HepG2 (cell line): ENCODE measurements around the gene GOLGA6C. TPM values are rescaled to one million over a fixed set of nuclear protein-coding genes. Genes with fewer than 3 reads are reported as not detected.

Experiments used
- ATF7-NPFF ChIP-seq: sonication (generic); formaldehyde crosslinking; IDR thresholded peaks from 2 replicates; pipeline ENCODE4 v1.8.1; 2023; ENCODE audit warnings: mild to moderate bottlenecking, low read depth, missing genetic modification reagents, moderate library complexity
- BRCA1 ChIP-seq: sonication (generic); formaldehyde crosslinking; IDR thresholded peaks from 2 replicates; pipeline ENCODE4 v1.4.0; 2020; ENCODE audit warnings: missing genetic modification reagents
- CENPX ChIP-seq: sonication (generic); formaldehyde crosslinking; IDR thresholded peaks from 2 replicates; pipeline ENCODE4 v1.9.0; 2021; ENCODE audit warnings: mild to moderate bottlenecking, missing genetic modification reagents, moderate library complexity
- EHMT2 ChIP-seq: fragments of 200-600 bp; sonication (generic); IDR thresholded peaks from 2 replicates; pipeline ENCODE4 v1.7.0; 2017; ENCODE audit warnings: antibody characterized with exemption, low read depth, low read length, borderline replicate concordance
- HNF4A ChIP-seq: sonication (generic); formaldehyde crosslinking; IDR thresholded peaks from 2 replicates; pipeline ENCODE4 v1.4.0; 2020; ENCODE audit warnings: missing genetic modification reagents
- KDM3A ChIP-seq: IDR thresholded peaks from 2 replicates; pipeline ENCODE4 v1.6.1; 2018; ENCODE audit warnings: low read depth, missing compliant biosample characterization
- NR2F1 ChIP-seq, 2 experiments: fragments of 450-650 bp in 1 of 2; formaldehyde crosslinking in 1 of 2; IDR thresholded peaks; 2 replicates each; pipeline versions ENCODE4 v1.5.0 to v1.6.1; 2016 to 2020; ENCODE audit warnings: mild to moderate bottlenecking in 1 of 2, missing compliant biosample characterization in 1 of 2, missing genetic modification reagents in 1 of 2, moderate library complexity in 1 of 2
- POLR2AphosphoS2 ChIP-seq: IDR thresholded peaks from 2 replicates; pipeline ENCODE4 v1.6.1; 2011; ENCODE audit warnings: low read depth, low read length, improper control_type of control experiment
- RARA ChIP-seq: IDR thresholded peaks from 2 replicates; pipeline ENCODE4 v1.6.1; 2016; ENCODE audit warnings: missing genetic modification reagents, missing compliant biosample characterization
- SRF ChIP-seq: IDR thresholded peaks from 2 replicates; pipeline ENCODE4 v1.6.1; 2011; ENCODE audit warnings: mild to moderate bottlenecking, low read depth, low read length, moderate library complexity
- TEAD3 ChIP-seq: optimal IDR thresholded peaks from 2 replicates; pipeline ENCODE3; 2016; ENCODE audit warnings: borderline replicate concordance
- ZBTB1 ChIP-seq: sonication (generic); formaldehyde crosslinking; IDR thresholded peaks from 2 replicates; pipeline ENCODE4 v1.4.0; 2020; ENCODE audit warnings: missing genetic modification reagents, borderline replicate concordance
- ZC3H4 ChIP-seq: sonication (generic); formaldehyde crosslinking; IDR thresholded peaks from 2 replicates; pipeline ENCODE4 v1.4.0; 2020; ENCODE audit warnings: missing genetic modification reagents, borderline replicate concordance
- ZMYM4 ChIP-seq: sonication (generic); formaldehyde crosslinking; IDR thresholded peaks from 2 replicates; pipeline ENCODE4 v1.8.1; 2023; ENCODE audit warnings: mild to moderate bottlenecking, missing genetic modification reagents
- ZNF121 ChIP-seq: sonication (generic); formaldehyde crosslinking; IDR thresholded peaks from 2 replicates; pipeline ENCODE4 v1.5.0; 2020; ENCODE audit warnings: mild to moderate bottlenecking, missing genetic modification reagents
- ZNF569 ChIP-seq: sonication (generic); formaldehyde crosslinking; IDR thresholded peaks from 2 replicates; pipeline ENCODE4 v1.5.0; 2020; ENCODE audit warnings: mild to moderate bottlenecking, missing genetic modification reagents, moderate library complexity, borderline replicate concordance
- ZNF746 ChIP-seq: sonication (generic); formaldehyde crosslinking; IDR thresholded peaks from 2 replicates; pipeline ENCODE4 v1.8.0; 2022; ENCODE audit warnings: mild to moderate bottlenecking, missing genetic modification reagents
- polyA plus RNA-seq, 8 experiments: library from polyadenylated mRNA; depleted of rRNA in 3 of 8; stranded (reverse) in 7 of 8; unstranded in 1 of 8; fragments of >200 nt; fragmentation: Illumina TruSeq in 4 of 8; extraction: Trizol in 4 of 8; gene quantifications; 2 replicates each; pipeline versions ENCODE4 v1.2.1 to v1.2.3, GENCODE V29; 2011 to 2016; ENCODE audit warnings: low read depth in 4 of 8, missing spikeins in 1 of 8, mixed read lengths in 1 of 8; ENCODE audit not compliant: insufficient read depth in 1 of 8
- total RNA-seq, 5 experiments: library from RNA; depleted of rRNA; stranded (reverse); fragments of >200 nt; fragmentation: Illumina TruSeq; extraction: Trizol; gene quantifications; 2 replicates each; pipeline ENCODE4 v1.2.3, GENCODE V29; 2016; ENCODE audit warnings: low read depth in 1 of 5
- TF ChIP-seq, protein P1 (sequence below): sonication (generic); formaldehyde crosslinking; IDR thresholded peaks from 2 replicates; pipeline ENCODE4 v1.4.0; 2020; ENCODE audit warnings: low read depth, mild to moderate bottlenecking, missing genetic modification reagents
- TF ChIP-seq, protein P2 (sequence below): sonication (generic); formaldehyde crosslinking; IDR thresholded peaks from 2 replicates; pipeline ENCODE4 v1.5.0; 2020; ENCODE audit warnings: mild to moderate bottlenecking, missing genetic modification reagents, borderline replicate concordance
- TF ChIP-seq, protein P3 (sequence below): sonication (generic); formaldehyde crosslinking; IDR thresholded peaks from 2 replicates; pipeline ENCODE4 v1.4.0; 2020; ENCODE audit warnings: missing genetic modification reagents
- TF ChIP-seq, protein P4 (sequence below): IDR thresholded peaks from 2 replicates; pipeline ENCODE4 v1.6.1; 2012; ENCODE audit warnings: low read length, improper control_type of control experiment

The GOLGA6C gene
- total and polyA plus RNA-seq, 2 of the 13 experiments (the other 11 are each of a cell fraction or from before 2014, with no cell fraction given), result not detected

DNA sequence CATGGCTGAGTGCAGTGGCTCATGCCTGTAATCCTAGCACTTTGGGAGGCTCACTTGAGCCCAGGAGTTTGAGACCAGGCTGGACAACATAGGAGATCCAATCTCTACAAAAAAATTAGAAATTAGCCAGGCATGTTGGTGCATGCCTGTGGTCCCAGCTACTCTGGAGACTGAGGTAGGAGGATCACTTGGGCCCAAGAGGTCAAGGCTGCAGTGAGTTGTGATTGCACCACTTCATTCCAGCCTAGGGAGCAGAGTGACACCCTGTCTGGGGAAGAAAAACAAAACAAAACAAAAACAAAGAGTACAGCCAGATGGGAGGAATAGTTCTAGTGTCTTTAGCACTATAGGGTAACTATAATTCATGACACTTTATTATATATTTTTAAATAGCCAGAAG, 51.6 kb downstream of the GOLGA6C start (continued):
- TF ChIP-seq, protein P1, sequence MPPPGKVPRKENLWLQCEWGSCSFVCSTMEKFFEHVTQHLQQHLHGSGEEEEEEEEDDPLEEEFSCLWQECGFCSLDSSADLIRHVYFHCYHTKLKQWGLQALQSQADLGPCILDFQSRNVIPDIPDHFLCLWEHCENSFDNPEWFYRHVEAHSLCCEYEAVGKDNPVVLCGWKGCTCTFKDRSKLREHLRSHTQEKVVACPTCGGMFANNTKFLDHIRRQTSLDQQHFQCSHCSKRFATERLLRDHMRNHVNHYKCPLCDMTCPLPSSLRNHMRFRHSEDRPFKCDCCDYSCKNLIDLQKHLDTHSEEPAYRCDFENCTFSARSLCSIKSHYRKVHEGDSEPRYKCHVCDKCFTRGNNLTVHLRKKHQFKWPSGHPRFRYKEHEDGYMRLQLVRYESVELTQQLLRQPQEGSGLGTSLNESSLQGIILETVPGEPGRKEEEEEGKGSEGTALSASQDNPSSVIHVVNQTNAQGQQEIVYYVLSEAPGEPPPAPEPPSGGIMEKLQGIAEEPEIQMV (CRISPR knock-in tag), result no peak
- TF ChIP-seq, protein P2, sequence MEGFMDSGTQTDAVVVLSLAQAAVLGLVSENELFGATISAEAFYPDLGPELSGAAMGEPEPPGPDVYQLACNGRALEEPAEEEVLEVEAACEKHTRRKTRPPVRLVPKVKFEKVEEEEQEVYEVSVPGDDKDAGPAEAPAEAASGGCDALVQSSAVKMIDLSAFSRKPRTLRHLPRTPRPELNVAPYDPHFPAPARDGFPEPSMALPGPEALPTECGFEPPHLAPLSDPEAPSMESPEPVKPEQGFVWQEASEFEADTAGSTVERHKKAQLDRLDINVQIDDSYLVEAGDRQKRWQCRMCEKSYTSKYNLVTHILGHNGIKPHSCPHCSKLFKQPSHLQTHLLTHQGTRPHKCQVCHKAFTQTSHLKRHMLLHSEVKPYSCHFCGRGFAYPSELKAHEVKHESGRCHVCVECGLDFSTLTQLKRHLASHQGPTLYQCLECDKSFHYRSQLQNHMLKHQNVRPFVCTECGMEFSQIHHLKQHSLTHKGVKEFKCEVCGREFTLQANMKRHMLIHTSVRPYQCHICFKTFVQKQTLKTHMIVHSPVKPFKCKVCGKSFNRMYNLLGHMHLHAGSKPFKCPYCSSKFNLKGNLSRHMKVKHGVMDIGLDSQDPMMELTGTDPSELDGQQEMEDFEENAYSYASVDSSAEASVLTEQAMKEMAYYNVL (CRISPR knock-in tag), result no peak
- TF ChIP-seq ZC3H4, result no peak
- peak; percentile 58 to 61; a peak in 3 of 4 replicates for TF ChIP-seq NR2F1 (CRISPR knock-in tag; IDR thresholded peaks at IDR 0.05)
- no peak for TF ChIP-seq ZNF746 (CRISPR knock-in tag)
- no peak for TF ChIP-seq ZMYM4 (CRISPR knock-in tag)
- TF ChIP-seq ZNF569, result no peak
- TF ChIP-seq ZNF121 (CRISPR knock-in tag), result peak; percentile 78
- no peak for TF ChIP-seq KDM3A (CRISPR knock-in tag)
- TF ChIP-seq SRF, result no peak
- no peak for TF ChIP-seq POLR2AphosphoS2
- peak; percentile 62 for TF ChIP-seq TEAD3 (CRISPR knock-in tag)
- TF ChIP-seq, protein P3, sequence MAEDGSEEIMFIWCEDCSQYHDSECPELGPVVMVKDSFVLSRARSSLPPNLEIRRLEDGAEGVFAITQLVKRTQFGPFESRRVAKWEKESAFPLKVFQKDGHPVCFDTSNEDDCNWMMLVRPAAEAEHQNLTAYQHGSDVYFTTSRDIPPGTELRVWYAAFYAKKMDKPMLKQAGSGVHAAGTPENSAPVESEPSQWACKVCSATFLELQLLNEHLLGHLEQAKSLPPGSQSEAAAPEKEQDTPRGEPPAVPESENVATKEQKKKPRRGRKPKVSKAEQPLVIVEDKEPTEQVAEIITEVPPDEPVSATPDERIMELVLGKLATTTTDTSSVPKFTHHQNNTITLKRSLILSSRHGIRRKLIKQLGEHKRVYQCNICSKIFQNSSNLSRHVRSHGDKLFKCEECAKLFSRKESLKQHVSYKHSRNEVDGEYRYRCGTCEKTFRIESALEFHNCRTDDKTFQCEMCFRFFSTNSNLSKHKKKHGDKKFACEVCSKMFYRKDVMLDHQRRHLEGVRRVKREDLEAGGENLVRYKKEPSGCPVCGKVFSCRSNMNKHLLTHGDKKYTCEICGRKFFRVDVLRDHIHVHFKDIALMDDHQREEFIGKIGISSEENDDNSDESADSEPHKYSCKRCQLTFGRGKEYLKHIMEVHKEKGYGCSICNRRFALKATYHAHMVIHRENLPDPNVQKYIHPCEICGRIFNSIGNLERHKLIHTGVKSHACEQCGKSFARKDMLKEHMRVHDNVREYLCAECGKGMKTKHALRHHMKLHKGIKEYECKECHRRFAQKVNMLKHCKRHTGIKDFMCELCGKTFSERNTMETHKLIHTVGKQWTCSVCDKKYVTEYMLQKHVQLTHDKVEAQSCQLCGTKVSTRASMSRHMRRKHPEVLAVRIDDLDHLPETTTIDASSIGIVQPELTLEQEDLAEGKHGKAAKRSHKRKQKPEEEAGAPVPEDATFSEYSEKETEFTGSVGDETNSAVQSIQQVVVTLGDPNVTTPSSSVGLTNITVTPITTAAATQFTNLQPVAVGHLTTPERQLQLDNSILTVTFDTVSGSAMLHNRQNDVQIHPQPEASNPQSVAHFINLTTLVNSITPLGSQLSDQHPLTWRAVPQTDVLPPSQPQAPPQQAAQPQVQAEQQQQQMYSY (CRISPR knock-in tag), result no peak
- no peak for TF ChIP-seq BRCA1 (CRISPR knock-in tag)
- TF ChIP-seq HNF4A, result peak; percentile 43; the same call in 1 of the 2 replicates
- TF ChIP-seq ATF7-NPFF (CRISPR knock-in tag), result no peak
- no peak for TF ChIP-seq ZBTB1 (CRISPR knock-in tag)
- TF ChIP-seq CENPX, result no peak
- TF ChIP-seq EHMT2, result no peak
- TF ChIP-seq, protein P4, sequence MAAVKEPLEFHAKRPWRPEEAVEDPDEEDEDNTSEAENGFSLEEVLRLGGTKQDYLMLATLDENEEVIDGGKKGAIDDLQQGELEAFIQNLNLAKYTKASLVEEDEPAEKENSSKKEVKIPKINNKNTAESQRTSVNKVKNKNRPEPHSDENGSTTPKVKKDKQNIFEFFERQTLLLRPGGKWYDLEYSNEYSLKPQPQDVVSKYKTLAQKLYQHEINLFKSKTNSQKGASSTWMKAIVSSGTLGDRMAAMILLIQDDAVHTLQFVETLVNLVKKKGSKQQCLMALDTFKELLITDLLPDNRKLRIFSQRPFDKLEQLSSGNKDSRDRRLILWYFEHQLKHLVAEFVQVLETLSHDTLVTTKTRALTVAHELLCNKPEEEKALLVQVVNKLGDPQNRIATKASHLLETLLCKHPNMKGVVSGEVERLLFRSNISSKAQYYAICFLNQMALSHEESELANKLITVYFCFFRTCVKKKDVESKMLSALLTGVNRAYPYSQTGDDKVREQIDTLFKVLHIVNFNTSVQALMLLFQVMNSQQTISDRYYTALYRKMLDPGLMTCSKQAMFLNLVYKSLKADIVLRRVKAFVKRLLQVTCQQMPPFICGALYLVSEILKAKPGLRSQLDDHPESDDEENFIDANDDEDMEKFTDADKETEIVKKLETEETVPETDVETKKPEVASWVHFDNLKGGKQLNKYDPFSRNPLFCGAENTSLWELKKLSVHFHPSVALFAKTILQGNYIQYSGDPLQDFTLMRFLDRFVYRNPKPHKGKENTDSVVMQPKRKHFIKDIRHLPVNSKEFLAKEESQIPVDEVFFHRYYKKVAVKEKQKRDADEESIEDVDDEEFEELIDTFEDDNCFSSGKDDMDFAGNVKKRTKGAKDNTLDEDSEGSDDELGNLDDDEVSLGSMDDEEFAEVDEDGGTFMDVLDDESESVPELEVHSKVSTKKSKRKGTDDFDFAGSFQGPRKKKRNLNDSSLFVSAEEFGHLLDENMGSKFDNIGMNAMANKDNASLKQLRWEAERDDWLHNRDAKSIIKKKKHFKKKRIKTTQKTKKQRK, result no peak
- peak; percentile 46; the same call in 1 of the 2 replicates for TF ChIP-seq RARA (CRISPR knock-in tag)
